NCI-H526 (cell line): Measurements from ENCODE around the gene RASA2.
"Not testable (repeated sequence)": the region's sequence is repeated elsewhere in the genome, so short reads cannot be mapped to it uniquely, and the experiment has no call there.

ENCODE experiments used
- DNase-seq, 2 experiments: peaks; one replicate each; lab custom pipeline; 2025; lab: John Stamatoyannopoulos, UW

RASA2 gene

GRCh38 chr3:141497589-141497988, 10.8 kb downstream of the RASA2 start:
- DNase-seq, result not testable (repeated sequence)

- no peak for DNase-seq
These were observed 11.9 kb downstream of the RASA2 start for GRCh38 chr3:141498598-141499223.

- DNase-seq, result no peak
These were observed 12.5 kb downstream of the RASA2 start for GRCh38 chr3:141499284-141499683.

- no peak for DNase-seq
These were observed 13.1 kb downstream of the RASA2 start for GRCh38 chr3:141499965-141500364.

GRCh38 chr3:141500397-141500796, 13.6 kb downstream of the RASA2 start:
- no peak for DNase-seq

GRCh38 chr3:141505166-141505565, 18.3 kb downstream of the RASA2 start:
- no peak for DNase-seq

DNA sequence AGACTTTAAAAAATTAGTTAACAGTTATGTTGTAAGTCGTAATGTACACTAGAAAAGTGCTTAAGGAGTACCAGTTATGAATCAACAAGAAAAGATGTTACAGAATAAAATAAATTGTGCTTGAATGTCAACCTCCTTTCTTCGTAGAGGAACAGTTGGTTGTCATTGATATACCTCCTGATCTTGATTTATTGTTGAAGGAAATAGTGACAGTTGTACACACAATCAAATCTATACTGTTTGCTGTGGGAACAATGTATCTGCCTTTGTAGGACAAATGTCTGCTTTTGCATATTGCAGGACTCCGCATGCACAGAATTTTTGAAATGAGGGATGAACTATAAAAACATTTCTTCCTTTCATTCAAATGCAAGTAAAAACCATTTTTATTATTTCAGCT, 19.2 kb downstream of the RASA2 start:
- no peak for DNase-seq

GRCh38 chr3:141507392-141508066, 20.7 kb downstream of the RASA2 start:
- no peak for DNase-seq

- DNase-seq, result no peak
These were observed 21.2 kb downstream of the RASA2 start for GRCh38 chr3:141508067-141508436.

DNA sequence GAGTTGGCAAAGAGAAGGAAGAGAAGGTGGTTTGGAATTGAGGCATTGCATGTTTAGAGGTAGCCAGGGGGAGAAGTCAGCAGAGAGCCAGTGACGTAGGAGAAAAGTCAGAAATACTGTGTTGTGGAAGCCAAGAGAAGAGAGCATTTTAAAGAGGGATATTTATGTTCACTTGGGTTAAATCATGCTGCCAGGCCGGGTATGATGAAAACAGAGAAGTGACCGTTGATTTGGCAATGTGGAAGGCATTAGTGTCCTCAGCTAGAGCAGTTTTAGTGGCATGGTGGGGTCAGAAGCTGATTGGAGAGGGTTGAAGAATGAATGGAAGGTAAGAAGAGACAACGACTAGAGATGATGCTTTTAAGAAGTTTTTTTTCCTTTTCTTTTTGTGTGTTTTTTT, 24.5 kb downstream of the RASA2 start:
- DNase-seq, result no peak

- no peak for DNase-seq
These were observed 27.6 kb downstream of the RASA2 start for GRCh38 chr3:141514382-141514781.

GRCh38 chr3:141519587-141519986, 32.8 kb downstream of the RASA2 start:
- DNase-seq, result no peak

GRCh38 chr3:141521781-141522180, 35.0 kb downstream of the RASA2 start:
- DNase-seq, result no peak

DNA sequence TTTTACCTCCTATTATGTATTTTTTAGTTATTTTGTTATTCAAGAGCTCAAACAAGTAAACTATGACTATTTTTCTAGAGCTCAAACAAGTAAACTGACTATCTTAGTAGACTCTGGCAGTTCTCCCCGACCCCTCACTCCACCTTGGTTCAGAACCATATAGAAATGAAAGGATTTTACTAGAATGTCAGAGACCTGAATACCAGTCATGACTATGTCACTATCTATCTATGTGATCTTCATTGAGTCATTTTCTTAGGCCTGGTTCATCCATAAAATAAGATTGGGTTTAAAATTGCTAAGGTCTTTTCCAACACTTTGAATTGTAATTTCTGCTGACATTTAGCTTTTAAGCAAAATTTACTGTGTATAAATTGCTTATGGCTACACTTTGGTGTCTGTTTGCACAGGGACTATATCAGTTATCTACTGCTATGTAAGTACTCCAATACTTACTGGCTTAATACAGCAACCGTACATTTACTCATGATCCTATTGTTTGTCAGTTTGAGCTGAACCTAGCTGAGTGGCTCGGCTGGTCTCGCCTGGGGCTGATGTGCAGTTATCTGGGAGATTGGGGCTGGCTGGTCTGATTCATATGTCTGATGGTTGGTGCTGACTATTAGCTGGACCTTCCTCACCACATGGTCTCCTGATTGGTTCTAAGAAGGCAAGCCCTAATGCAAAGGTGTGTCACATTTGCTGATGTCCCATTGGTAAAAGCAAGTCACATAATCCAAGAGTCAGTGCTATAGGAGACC, 37.0 kb downstream of the RASA2 start:
- no peak for DNase-seq

- no peak for DNase-seq
These were observed 38.2 kb downstream of the RASA2 start for GRCh38 chr3:141524988-141525387.

- DNase-seq, result no peak
These were observed 39.0 kb downstream of the RASA2 start for GRCh38 chr3:141525814-141526213.

GRCh38 chr3:141526709-141527108, 39.9 kb downstream of the RASA2 start:
- no peak for DNase-seq

DNA sequence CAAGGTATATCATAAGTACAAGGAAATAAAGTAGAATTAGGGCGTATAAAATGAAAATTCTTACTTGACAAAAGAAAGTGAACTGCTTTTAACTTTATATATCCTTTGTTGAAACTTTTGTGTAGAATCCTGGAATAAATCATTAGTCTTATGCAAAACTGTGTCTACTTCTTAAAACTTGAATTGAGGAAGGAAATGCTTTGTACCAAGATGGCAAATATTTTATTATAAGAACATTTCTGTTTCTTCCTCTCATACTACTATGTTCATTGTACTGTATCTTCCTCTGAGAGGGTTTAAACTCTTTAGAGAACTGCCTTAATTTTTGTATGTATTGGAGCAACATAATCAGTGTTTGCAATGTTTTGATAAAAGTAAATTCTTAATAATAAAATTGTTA, 42.0 kb downstream of the RASA2 start:
- no peak for DNase-seq

- no peak for DNase-seq
These were observed 42.4 kb downstream of the RASA2 start for GRCh38 chr3:141529256-141529655.

GRCh38 chr3:141529717-141530414, 43.0 kb downstream of the RASA2 start:
- no peak for DNase-seq

- no peak for DNase-seq
These were observed 43.6 kb downstream of the RASA2 start for GRCh38 chr3:141530415-141530768.

DNA sequence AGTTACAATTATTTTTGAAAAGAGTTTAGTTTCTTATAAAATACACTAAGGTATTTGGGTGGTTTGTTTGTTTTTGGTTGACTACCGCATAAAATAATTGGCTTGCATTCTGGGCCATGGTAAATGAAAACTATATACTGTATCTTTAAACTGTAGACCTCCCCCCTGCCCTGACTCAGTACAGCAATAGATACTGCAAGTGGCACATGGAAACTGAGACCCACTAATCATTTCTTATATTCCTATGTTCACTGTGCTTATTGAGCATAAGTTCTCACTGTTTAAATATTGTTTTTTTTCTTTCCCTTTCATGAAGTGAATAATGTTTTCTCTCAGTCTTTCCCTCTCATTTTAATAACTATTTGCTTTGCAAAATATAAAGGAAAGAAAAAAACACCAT, 45.8 kb downstream of the RASA2 start:
- no peak for DNase-seq

DNA sequence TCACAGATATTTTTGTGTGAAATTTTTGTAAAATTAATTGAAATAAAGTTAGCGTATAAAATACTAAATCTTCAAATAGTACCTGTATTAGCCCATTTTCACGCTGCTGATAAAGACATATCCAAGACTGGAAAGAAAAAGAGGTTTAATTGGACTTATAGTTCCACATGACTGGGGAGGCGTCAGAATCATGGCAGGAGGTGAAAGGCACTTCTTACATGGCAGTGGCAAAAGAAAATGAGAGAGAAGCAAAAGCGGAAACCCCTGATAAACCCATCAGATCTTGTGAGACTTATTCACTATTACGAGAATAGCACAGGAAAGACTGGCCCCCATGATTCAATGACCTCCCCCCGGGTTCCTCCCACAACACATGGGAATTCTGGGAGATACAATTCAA, 49.2 kb downstream of the RASA2 start:
- not testable (repeated sequence) for DNase-seq
